IMR-90 (cell line): ENCODE data around the gene AMBN. TPM values are rescaled to one million over a fixed set of nuclear protein-coding genes. Genes with fewer than 3 reads are reported as not detected.
A peak's percentile ranks its signal among the peaks of the same experiment; 100 is the strongest.

Experiments
- ATAC-seq: fragments of 200-7000 bp; cut with Tn5 transposase; 2 replicates; pipeline ENCODE4 v1.9.1; 2020; ENCODE audit warnings: low read depth, mild to moderate bottlenecking, moderate library complexity
- BruUV-seq: library from RNA; stranded (reverse); fragments of 400-500 nt; replicated peaks from 2 replicates; lab custom pipeline; 2021; lab: Mats Ljungman, UMichigan
- CTCF ChIA-PET: fragments of 300-600 bp; formaldehyde crosslinking; extraction: SDS; loops from one replicate; lab custom pipeline; 2021; ENCODE audit warnings: antibody characterized with exemption; lab: Yijun Ruan, JAX
- POLR2A ChIA-PET: fragments of 300-600 bp; sonication (Branson Sonifier 250); formaldehyde crosslinking; loops from one replicate; lab custom pipeline; 2022; ENCODE audit warnings: antibody characterized with exemption; ENCODE audit not compliant: unreplicated experiment; lab: Charles Lee
- DNase-seq: peaks from one replicate; pipeline ENCODE4 v3.0.0; 2013
- H2AFZ ChIP-seq: replicated peaks from 2 replicates; pipeline ENCODE3; 2013; ENCODE audit warnings: low read length, mild to moderate bottlenecking; ENCODE audit not compliant: poor library complexity
- H2AK5ac ChIP-seq: 2 replicates; pipeline ENCODE4 v1.6.1; 2013; ENCODE audit warnings: low read depth, low read length, inconsistent platforms
- H2AK9ac ChIP-seq: replicated peaks from 2 replicates; pipeline ENCODE3; 2013; ENCODE audit warnings: mild to moderate bottlenecking, low read depth, low read length, moderate library complexity; ENCODE audit not compliant: poor library complexity
- H2BK120ac ChIP-seq: 2 replicates; pipeline ENCODE4 v1.6.1; 2013; ENCODE audit warnings: low read depth, low read length, inconsistent platforms
- H2BK15ac ChIP-seq: 3 replicates; pipeline ENCODE4 v1.6.1; 2013; ENCODE audit warnings: low read depth, low read length, inconsistent platforms
- H2BK20ac ChIP-seq: 2 replicates; pipeline ENCODE4 v1.6.1; 2013; ENCODE audit warnings: low read depth, mild to moderate bottlenecking, inconsistent platforms, low read length, moderate library complexity
- H2BK5ac ChIP-seq: 2 replicates; pipeline ENCODE4 v1.6.1; 2013; ENCODE audit warnings: mild to moderate bottlenecking, low read depth, low read length, inconsistent platforms; ENCODE audit not compliant: poor library complexity, severe bottlenecking
- H3K14ac ChIP-seq: replicated peaks from 2 replicates; pipeline ENCODE4 v1.6.1; 2013; ENCODE audit warnings: low read depth, low read length, inconsistent platforms
- H3K18ac ChIP-seq: 2 replicates; pipeline ENCODE4 v1.6.1; 2013; ENCODE audit warnings: low read depth, low read length, control low read depth
- H3K23ac ChIP-seq: 2 replicates; pipeline ENCODE4 v1.6.1; 2013; ENCODE audit warnings: low read depth, low read length, inconsistent platforms
- H3K27ac ChIP-seq: 2 replicates; pipeline ENCODE4 v1.5.1; 2013; ENCODE audit warnings: mild to moderate bottlenecking, control low read depth, low read length; ENCODE audit not compliant: insufficient read depth
- H3K27me3 ChIP-seq: 2 replicates; pipeline ENCODE4 v1.6.1; 2013; ENCODE audit warnings: low read length; ENCODE audit not compliant: control insufficient read depth, insufficient read depth
- H3K36me3 ChIP-seq: 2 replicates; pipeline ENCODE4 v1.6.1; 2013; ENCODE audit warnings: low read length, mixed read lengths; ENCODE audit not compliant: control insufficient read depth, insufficient read depth
- H3K4ac ChIP-seq: 2 replicates; pipeline ENCODE4 v1.6.1; 2013; ENCODE audit warnings: low read depth, low read length, inconsistent platforms
- H3K4me1 ChIP-seq: 2 replicates; pipeline ENCODE4 v1.6.1; 2013; ENCODE audit warnings: low read length, mixed read lengths; ENCODE audit not compliant: control insufficient read depth, insufficient read depth
- H3K4me2 ChIP-seq: 2 replicates; pipeline ENCODE4 v1.6.1; 2013; ENCODE audit warnings: low read depth, mild to moderate bottlenecking, control low read depth, low read length, moderate library complexity
- H3K4me3 ChIP-seq: 2 replicates; pipeline ENCODE4 v1.5.1; 2013; ENCODE audit warnings: low read depth, mild to moderate bottlenecking, control low read depth, low read length, moderate library complexity; ENCODE audit not compliant: insufficient read depth
- H3K56ac ChIP-seq: 2 replicates; pipeline ENCODE4 v1.6.1; 2013; ENCODE audit warnings: low read length, inconsistent platforms; ENCODE audit not compliant: insufficient read depth; ENCODE audit errors: extremely low read depth
- H3K79me1 ChIP-seq, 2 experiments: 2 replicates each; pipeline ENCODE4 v1.6.1; 2013; ENCODE audit warnings: low read length in 2 of 2, inconsistent platforms in 1 of 2, low read depth in 1 of 2
- H3K9ac ChIP-seq: 2 replicates; pipeline ENCODE4 v1.6.1; 2013; ENCODE audit warnings: low read depth, low read length, control low read depth
- H3K9me1 ChIP-seq: 2 replicates; pipeline ENCODE4 v1.6.1; 2013; ENCODE audit warnings: low read length, inconsistent platforms; ENCODE audit not compliant: insufficient read depth
- H3K9me3 ChIP-seq: 2 replicates; pipeline ENCODE4 v1.6.1; 2013; ENCODE audit warnings: low read length; ENCODE audit not compliant: control insufficient read depth, insufficient read depth
- H4K20me1 ChIP-seq: 2 replicates; pipeline ENCODE4 v1.6.1; 2013; ENCODE audit warnings: low read length, inconsistent platforms; ENCODE audit not compliant: insufficient read depth
- H4K5ac ChIP-seq: 2 replicates; pipeline ENCODE4 v1.6.1; 2013; ENCODE audit warnings: mild to moderate bottlenecking, low read depth, low read length, control low read depth
- H4K8ac ChIP-seq, 2 experiments: 2 replicates each; pipeline ENCODE4 v1.6.1; 2013; ENCODE audit warnings: low read depth in 2 of 2, low read length in 2 of 2, control low read depth in 1 of 2, inconsistent platforms in 1 of 2
- H4K91ac ChIP-seq: 2 replicates; pipeline ENCODE4 v1.6.1; 2013; ENCODE audit warnings: low read depth, low read length, inconsistent platforms; ENCODE audit not compliant: insufficient read depth
- BHLHE40 ChIP-seq: fragments of 150-350 bp; IDR thresholded peaks from 2 replicates; pipeline ENCODE4 v1.6.1; 2016; ENCODE audit warnings: mild to moderate bottlenecking, low read depth, low read length
- CEBPB ChIP-seq: IDR thresholded peaks from 2 replicates; pipeline ENCODE4 v1.6.1; 2012; ENCODE audit warnings: low read depth, low read length, improper control_type of control experiment
- CTCF ChIP-seq: conservative IDR thresholded peaks from 2 replicates; pipeline ENCODE4 v1.5.1; 2012; ENCODE audit warnings: mild to moderate bottlenecking, low read depth, low read length, improper control_type of control experiment
- ELK1 ChIP-seq: fragments of 150-350 bp; IDR thresholded peaks from 2 replicates; pipeline ENCODE4 v1.6.1; 2016; ENCODE audit warnings: low read depth, mild to moderate bottlenecking, low read length, moderate library complexity, borderline replicate concordance
- FOS ChIP-seq: fragments of 150-350 bp; IDR thresholded peaks from 2 replicates; pipeline ENCODE4 v1.6.1; 2016; ENCODE audit warnings: low read depth, low read length
- MAFK ChIP-seq: IDR thresholded peaks from 2 replicates; pipeline ENCODE4 v1.6.1; 2012; ENCODE audit warnings: low read depth, low read length, improper control_type of control experiment
- MAZ ChIP-seq: IDR thresholded peaks from 2 replicates; pipeline ENCODE4 v1.6.1; 2012; ENCODE audit warnings: low read depth, mild to moderate bottlenecking, low read length, improper control_type of control experiment, moderate library complexity, borderline replicate concordance
- RAD21 ChIP-seq: IDR thresholded peaks from 2 replicates; pipeline ENCODE4 v1.6.1; 2012; ENCODE audit warnings: low read length, improper control_type of control experiment
- RCOR1 ChIP-seq: IDR thresholded peaks from 2 replicates; pipeline ENCODE4 v1.6.1; 2012; ENCODE audit warnings: mild to moderate bottlenecking, low read length, improper control_type of control experiment; ENCODE audit not compliant: insufficient replicate concordance
- RFX5 ChIP-seq: IDR thresholded peaks from 2 replicates; pipeline ENCODE4 v1.8.0; 2012; ENCODE audit warnings: low read depth, mild to moderate bottlenecking, low read length, moderate library complexity
- USF2 ChIP-seq: fragments of 150-350 bp; IDR thresholded peaks from 2 replicates; pipeline ENCODE4 v1.6.1; 2017; ENCODE audit warnings: mild to moderate bottlenecking, antibody characterized with exemption, low read length, low read depth
- whole genome bisulfite sequencing, 2 experiments: methylation state at CpG; one replicate each; pipeline versions ENCODE4 v1.1.5 to v1.1.7; 2013; ENCODE audit warnings: missing lambda C conversion rate in 2 of 2; ENCODE audit not compliant: insufficient read length in 1 of 2; ENCODE audit errors: extremely low coverage in 2 of 2; 5-methylcytosine and 5-hydroxymethylcytosine counted together
- dilution Hi-C: fragments of 300-500 bp; cut with HindIII; formaldehyde crosslinking; loops from one replicate; pipeline ENCODE4 v1.14.3; 2018; ENCODE audit warnings: low sequenced_read_pairs; ENCODE audit not compliant: unreplicated experiment
- in situ Hi-C: fragments of 300-500 bp; cut with MboI; formaldehyde crosslinking; loops from 3 replicates; pipeline ENCODE4 v1.14.3; 2019; ENCODE audit warnings: low sequenced_read_pairs, inconsistent platforms, mixed read lengths
- intact Hi-C: fragments of 100-400 bp; cut with micrococcal nuclease; formaldehyde crosslinking; loops from 2 replicates; pipeline ENCODE4 v1.10.0; 2022
- polyA plus RNA-seq, 3 experiments: library from polyadenylated mRNA; depleted of rRNA; stranded (reverse); fragments of >200 nt; gene quantifications; 2 replicates each; pipeline ENCODE4 v1.2.3, GENCODE V29; 2012; ENCODE audit warnings: low replicate concordance in 1 of 3
- total RNA-seq: library from RNA; depleted of rRNA; stranded (reverse); fragments of >200 nt; gene quantifications from 2 replicates; pipeline ENCODE4 v1.2.3, GENCODE V29; 2012

The AMBN gene
- total and polyA plus RNA-seq, 2 of the 4 experiments (the other 2 are of a cell fraction) = not detected

GRCh38 chr4:70629469-70630090, 37.5 kb downstream of the AMBN start (continued):
- no peak for TF ChIP-seq ELK1

GRCh38 chr4:70630162-70630561, 38.1 kb downstream of the AMBN start:
- H3K4me2 ChIP-seq = 0 out of 2 replicates have a peak overlapping the region, but pooled peaks have one; percentile 12
- no TSS peak for BruUV-seq
- no peak overlapping the region for H4K8ac ChIP-seq
- no peak overlapping the region for H3K23ac ChIP-seq
- no peak overlapping the region for H3K56ac ChIP-seq
- no peak overlapping the region for H4K5ac ChIP-seq
- no peak overlapping the region for H2BK20ac ChIP-seq
- no CpG with 5 or more reads among the region's 3 CpGs for WGBS, 2 experiments
- H3K36me3 ChIP-seq = no peaks in the 10 kb centered on the region
- no peak overlapping the region for H3K18ac ChIP-seq
- no peaks in the 10 kb centered on the region for H3K4me1 ChIP-seq
- dilution Hi-C loops (no loop called here), intact Hi-C loops (loop anchor here (1.0 kb wide), 1 partner anchor 16 kb away; no protein-coding TSS in a partner anchor), in situ Hi-C loops (loop anchor here (25.0 kb wide), 1 partner anchor 932 kb away; no protein-coding TSS in a partner anchor)
- no peaks in the 10 kb centered on the region for H4K20me1 ChIP-seq
- no peak overlapping the region for H3K27ac ChIP-seq
- peak overlapping the region; percentile 24 for H2BK5ac ChIP-seq
- H2AK5ac ChIP-seq = no peak overlapping the region
- DNase-seq (peak; percentile 16), ATAC-seq (peak; percentile 94)
- no peak overlapping the region for H2BK120ac ChIP-seq
- no peak overlapping the region for H3K9ac ChIP-seq
- no peak overlapping the region for H2AFZ ChIP-seq
- no peaks in the 10 kb centered on the region for H3K9me1 ChIP-seq
- H2AK9ac ChIP-seq = no peak overlapping the region
- no peak overlapping the region for H3K4ac ChIP-seq
- H2BK15ac ChIP-seq = no peak overlapping the region
- POLR2A ChIA-PET = no interaction called here
- H4K91ac ChIP-seq = no peak overlapping the region
- H3K9me3 ChIP-seq = no peaks in the 10 kb centered on the region
- H3K79me1 ChIP-seq = no peaks in the 10 kb centered on the region
- no peak overlapping the region for H3K14ac ChIP-seq
- CTCF ChIA-PET = no interaction called here
- H3K27me3 ChIP-seq = no peaks in the 10 kb centered on the region
- no peak overlapping the region for H3K4me3 ChIP-seq
- TF ChIP-seq BHLHE40 (no peak), RFX5 (no peak), CTCF (no peak), USF2 (no peak), CEBPB (no peak), FOS (no peak), ELK1 (no peak), RCOR1 (no peak), RAD21 (no peak), MAZ (no peak), MAFK (no peak)
